OCI-LY3 (cell line): ENCODE data around the gene CYP17A1.

ENCODE experiments used
- CTCF ChIP-seq: fragments of 200-600, 300-600 bp; sonication (generic); IDR thresholded peaks from 2 replicates; pipeline ENCODE4 v1.5.1; 2014; ENCODE audit warnings: antibody characterized with exemption, low read length, low read depth
- EZH2phosphoT487 ChIP-seq: fragments of 200-600 bp; shearing (Covaris generic); IDR thresholded peaks from 2 replicates; pipeline ENCODE4 v1.6.1; 2018; ENCODE audit warnings: antibody characterized with exemption, mixed run types, low read depth

- TF ChIP-seq CTCF: peak; percentile 76
- TF ChIP-seq EZH2phosphoT487: no peak
These were observed 2.2 kb downstream of the CYP17A1 start for GRCh38 chr10:102835007-102835482.
